Measurements from ENCODE around the gene GSPT1.
"Not testable (repeated sequence)": the region's sequence is repeated elsewhere in the genome, so short reads cannot be mapped to it uniquely, and the experiment has no call there.

- not testable (repeated sequence) for TF ChIP-seq CTCF (IDR thresholded peaks at IDR 0.05; ENCODE audit: insufficient read depth, low read length, poor library complexity, severe bottlenecking); EZH2phosphoT487 (conservative IDR thresholded peaks at IDR 0.05; ENCODE audit: low read length)
These were observed 11.6 kb upstream of the GSPT1 start for GRCh38 chr16:11927350-11927749.
